ENCODE measurements around the gene OSBPL2. TPM values are rescaled to one million over a fixed set of nuclear protein-coding genes. Genes with fewer than 3 reads are reported as not detected.

Gene OSBPL2
- total RNA-seq, 1 experiment from 2014 or later: 49.5 TPM

GRCh38 chr20:62299666-62300236, 61.4 kb downstream of the OSBPL2 start (continued):
- TF ChIP-seq TEAD1 (CRISPR knock-in tag; IDR thresholded peaks at IDR 0.05) (no peak), ZNF671 (CRISPR knock-in tag; IDR thresholded peaks at IDR 0.05) (no peak)

- Mint-ChIP-seq H3K9me3 (no peaks in the 10 kb centered on the region), H3K4me3 (no peak overlapping the region), H3K27ac (peak overlapping the region; percentile 72; the same call in 1 of the 2 replicates), H3K4me1 (peaks cover 15% of the 10 kb centered on the region), H3K27me3 (ENCODE audit: low read depth) (no peaks in the 10 kb centered on the region), H3K36me3 (peaks cover 20% of the 10 kb centered on the region)
- ChIA-PET POLR2A (no interaction called here), CTCF (interaction anchor here (0.9 to 2.9 kb wide), 8 partner anchors 39 to 272 kb away, joined by 3 to 11 read pairs (median 3); no protein-coding TSS in a partner anchor)
- TF ChIP-seq ZNF138 (CRISPR knock-in tag; conservative IDR thresholded peaks at IDR 0.05): no peak
- no peak for TF ChIP-seq HMGA2 (CRISPR knock-in tag; IDR thresholded peaks at IDR 0.05)
- no peak for TF ChIP-seq USF2 (CRISPR knock-in tag; IDR thresholded peaks at IDR 0.05)
- TF ChIP-seq CBFB (CRISPR knock-in tag; IDR thresholded peaks at IDR 0.05; ENCODE audit: low read depth): no peak
- TF ChIP-seq ATF3 (CRISPR knock-in tag; conservative IDR thresholded peaks at IDR 0.05): no peak
- no peak for TF ChIP-seq E2F1 (CRISPR knock-in tag; IDR thresholded peaks at IDR 0.05)
- TF ChIP-seq ATF2 (CRISPR knock-in tag; IDR thresholded peaks at IDR 0.05; ENCODE audit: borderline replicate concordance, low read depth): no peak
- TF ChIP-seq AFF4 (CRISPR knock-in tag; IDR thresholded peaks at IDR 0.05; ENCODE audit: borderline replicate concordance): no peak
- no peak for TF ChIP-seq EMX1 (CRISPR knock-in tag; IDR thresholded peaks at IDR 0.05)
- no peak for TF ChIP-seq JAZF1 (CRISPR knock-in tag; IDR thresholded peaks at IDR 0.05)
- no peak for TF ChIP-seq ZNF425 (CRISPR knock-in tag; conservative IDR thresholded peaks at IDR 0.05)
- no peak for TF ChIP-seq CREM (CRISPR knock-in tag; IDR thresholded peaks at IDR 0.05)
- TF ChIP-seq E2F4 (CRISPR knock-in tag; IDR thresholded peaks at IDR 0.05; ENCODE audit: borderline replicate concordance, low read depth): no peak
- ATAC-seq (no peak), DNase-seq (ENCODE audit: low spot score) (no peak)
These were observed 62.0 kb downstream of the OSBPL2 start for GRCh38 chr20:62300319-62300718.

Measured in WTC11 (cell line).